ENCODE results near the gene GABBR2.

GRCh38 chr9:98280162-98280561, 428.6 kb downstream of the GABBR2 start:
- TF ChIP-seq CTCF (conservative IDR thresholded peaks at IDR 0.05; ENCODE audit: low read length), result no peak
- no peak for TF ChIP-seq EZH2phosphoT487 (IDR thresholded peaks at IDR 0.05; ENCODE audit: borderline replicate concordance, low read depth, low read length)
